Right atrium auricular region (tissue), 2 donors: ENCODE measurements around the gene TP73. TPM values are rescaled to one million over a fixed set of nuclear protein-coding genes. Genes with fewer than 3 reads are reported as not detected.

Experiments used
- DNase-seq: peaks from one replicate; pipeline ENCODE4 v3.0.0-alpha.2; 2019; ENCODE audit warnings: low spot score
- H3K27ac ChIP-seq, 2 donors: fragments of 200-600 bp; sonication (generic); 1 replicate in 1 of 2; 2 replicates in 1 of 2; pipeline ENCODE4 v1.5.1; 2016 to 2019
- H3K27me3 ChIP-seq, 2 donors: fragments of 200-600 bp; sonication (generic); one replicate each; pipeline versions ENCODE4 v1.5.1 to v1.6.0; 2017 to 2019
- H3K36me3 ChIP-seq: fragments of 200-600 bp; sonication (generic); one replicate; pipeline ENCODE4 v1.5.1; 2016
- H3K4me1 ChIP-seq, 2 donors: fragments of 200-600 bp; sonication (generic); one replicate each; pipeline versions ENCODE4 v1.5.1 to v1.6.0; 2017 to 2019
- H3K4me3 ChIP-seq, 2 donors: fragments of 200-600 bp; sonication (generic); 1 replicate in 1 of 2; 2 replicates in 1 of 2; pipeline ENCODE4 v1.5.1; 2017 to 2019; ENCODE audit warnings: mild to moderate bottlenecking in 1 of 2, moderate library complexity in 1 of 2
- H3K9me3 ChIP-seq, 2 donors: fragments of 200-600 bp; sonication (generic); one replicate each; pipeline ENCODE4 v1.5.1; 2019
- CTCF ChIP-seq, 2 donors: fragments of 200-600 bp; sonication (generic); IDR thresholded peaks; one replicate each; pipeline ENCODE4 v1.5.1; 2019; ENCODE audit warnings: antibody characterized with exemption in 2 of 2
- total RNA-seq, 2 donors: library from RNA; depleted of rRNA; stranded (reverse); fragments of >200 nt; gene quantifications; one replicate each; pipeline ENCODE4 v1.1.0, GENCODE V29; 2016

TP73 gene
- total RNA-seq, 2 donors from 2014 or later, result 0.16 TPM; not detected in 1

DNA sequence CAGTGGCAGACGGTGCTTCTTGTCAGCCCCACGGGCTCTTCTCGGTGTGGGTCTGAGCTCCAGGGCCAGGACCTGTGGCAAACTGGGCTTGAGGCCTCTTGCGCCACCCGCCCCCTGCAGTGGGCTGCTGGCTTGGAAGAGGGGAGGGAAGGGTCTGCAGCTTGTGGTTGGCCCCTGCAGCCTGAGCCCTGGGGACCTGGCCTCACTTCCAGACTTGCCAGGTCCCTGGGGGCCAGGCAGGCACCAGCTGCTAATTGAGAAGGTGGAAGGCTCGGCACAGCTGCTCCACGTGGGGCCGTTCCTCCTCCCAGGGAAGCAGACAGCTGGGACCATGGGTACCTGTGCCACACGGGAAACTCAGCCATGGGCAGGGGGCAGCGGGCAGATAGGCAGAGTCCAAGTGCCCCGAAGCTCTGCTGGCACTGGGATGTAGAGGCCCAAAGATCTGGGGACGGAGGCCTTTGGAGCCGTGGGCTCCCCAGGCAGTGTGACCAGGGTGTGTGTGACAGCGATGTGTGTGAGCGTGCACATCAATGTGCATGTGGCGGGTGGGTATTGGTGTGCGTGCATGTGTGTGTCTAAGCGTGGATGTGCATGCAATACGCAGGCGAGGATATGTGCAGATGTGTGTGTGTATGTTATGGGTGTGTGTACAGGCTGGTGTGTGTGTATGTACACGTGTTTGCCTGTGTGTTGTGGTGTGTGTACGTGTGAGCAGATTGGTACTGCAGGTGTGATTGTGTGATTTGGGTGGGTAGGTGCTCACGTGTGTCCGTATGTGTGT lies 39.3 kb downstream of the TP73 start:
- Histone ChIP-seq H3K4me1 (peaks cover 0 to 9% of the 10 kb centered on the region in 2 donors), H3K4me3 (no peak overlapping the region), H3K27me3 (no peaks in the 10 kb centered on the region), H3K27ac (no peak overlapping the region), H3K36me3 (no peaks in the 10 kb centered on the region), H3K9me3 (no peaks in the 10 kb centered on the region)
- no peak for DNase-seq
- TF ChIP-seq CTCF (IDR thresholded peaks at IDR 0.05), result no peak

GRCh38 chr1:3692598-3692997 lies 40.3 kb downstream of the TP73 start:
- TF ChIP-seq CTCF (IDR thresholded peaks at IDR 0.05), result no peak
- no peak for DNase-seq
- Histone ChIP-seq H3K27me3 (no peaks in the 10 kb centered on the region), H3K4me3 (no peak overlapping the region), H3K4me1 (peaks cover 0 to 9% of the 10 kb centered on the region in 2 donors), H3K9me3 (no peaks in the 10 kb centered on the region), H3K36me3 (no peaks in the 10 kb centered on the region), H3K27ac (no peak overlapping the region)

GRCh38 chr1:3693321-3693720 lies 41.0 kb downstream of the TP73 start:
- no peak for TF ChIP-seq CTCF (IDR thresholded peaks at IDR 0.05)
- H3K27me3 ChIP-seq, result no peaks in the 10 kb centered on the region

GRCh38 chr1:3695326-3696217 lies 43.3 kb downstream of the TP73 start:
- peak; percentile 73 to 89 for TF ChIP-seq CTCF (IDR thresholded peaks at IDR 0.05)
- no peak for DNase-seq

More at GRCh38 chr1:3693321-3693720, 41.0 kb downstream of the TP73 start:
- H3K36me3 ChIP-seq, result no peaks in the 10 kb centered on the region
- H3K9me3 ChIP-seq, result no peaks in the 10 kb centered on the region
- no peak overlapping the region for H3K4me3 ChIP-seq
- DNase-seq, result no peak
- H3K27ac ChIP-seq, result no peak overlapping the region
- peaks cover 0 to 9% of the 10 kb centered on the region in 2 donors for H3K4me1 ChIP-seq

DNA sequence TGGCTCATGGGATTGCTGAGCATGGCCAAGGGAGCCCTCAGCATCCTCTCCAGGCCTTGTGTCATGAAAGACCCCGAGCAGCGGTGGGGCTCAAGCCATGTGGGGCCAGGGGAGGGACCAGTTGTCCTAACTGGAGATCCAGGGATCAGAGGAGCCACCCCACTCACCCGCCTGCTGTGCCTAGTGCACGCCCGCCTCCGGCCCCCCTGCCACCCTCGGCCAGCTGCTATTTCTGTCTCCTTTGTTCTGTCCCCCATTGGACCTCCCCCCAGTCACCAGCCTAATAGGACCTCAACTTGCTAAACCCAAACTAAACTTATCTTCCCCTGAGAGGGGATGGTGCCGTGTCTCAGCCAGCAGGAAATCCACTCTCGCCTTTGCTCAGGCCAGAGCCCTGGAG lies 44.4 kb downstream of the TP73 start:
- Histone ChIP-seq H3K4me3 (no peak overlapping the region), H3K27ac (no peak overlapping the region), H3K36me3 (no peaks in the 10 kb centered on the region), H3K4me1 (peaks cover 0 to 9% of the 10 kb centered on the region in 2 donors), H3K9me3 (no peaks in the 10 kb centered on the region), H3K27me3 (no peaks in the 10 kb centered on the region)
- TF ChIP-seq CTCF (IDR thresholded peaks at IDR 0.05), result no peak
- DNase-seq, result no peak

More at GRCh38 chr1:3695326-3696217, 43.3 kb downstream of the TP73 start:
- Histone ChIP-seq H3K27me3 (no peaks in the 10 kb centered on the region), H3K9me3 (no peaks in the 10 kb centered on the region), H3K4me1 (peaks cover 0 to 9% of the 10 kb centered on the region in 2 donors), H3K27ac (no peak overlapping the region), H3K4me3 (no peak overlapping the region), H3K36me3 (no peaks in the 10 kb centered on the region)
